SK-N-SH treated with all-trans-retinoic acid at 6 μM for 48 hours (cell line): ENCODE measurements around the gene NDUFA13.

Experiments used
- ARNTL ChIP-seq: fragments of 450-650 bp; formaldehyde crosslinking; IDR thresholded peaks from 2 replicates; pipeline ENCODE4 v1.5.0; 2020; ENCODE audit warnings: low read depth, mild to moderate bottlenecking, moderate library complexity, borderline replicate concordance
- CREB5 ChIP-seq: fragments of 250-450 bp; sonication (Bioruptor Pico); IDR thresholded peaks from 2 replicates; pipeline ENCODE4 v1.5.1; 2020; ENCODE audit warnings: low read depth, mild to moderate bottlenecking, moderate library complexity
- CSRNP3 ChIP-seq: fragments of 250-450 bp; sonication (Bioruptor Pico); IDR thresholded peaks from 2 replicates; pipeline ENCODE4 v1.5.1; 2021; ENCODE audit warnings: mild to moderate bottlenecking, moderate library complexity
- ESRRG ChIP-seq: fragments of 250-450 bp; sonication (Bioruptor Pico); IDR thresholded peaks from 2 replicates; pipeline ENCODE4 v1.6.1; 2021; ENCODE audit warnings: mild to moderate bottlenecking
- ISL1 ChIP-seq: fragments of 250-450 bp; sonication (Bioruptor Pico); IDR thresholded peaks from 2 replicates; pipeline ENCODE4 v2.1.2; 2022; ENCODE audit warnings: mild to moderate bottlenecking, moderate library complexity
- PATZ1 ChIP-seq: fragments of 250-450 bp; sonication (Bioruptor Pico); IDR thresholded peaks from 2 replicates; pipeline ENCODE4 v1.8.0; 2020; ENCODE audit warnings: mild to moderate bottlenecking, moderate library complexity, borderline replicate concordance
- RARB ChIP-seq: fragments of 250-450 bp; sonication (Bioruptor Pico); IDR thresholded peaks from 2 replicates; pipeline ENCODE4 v1.8.0; 2021; ENCODE audit warnings: mild to moderate bottlenecking, moderate library complexity
- TCF4 ChIP-seq: fragments of 250-450 bp; sonication (Bioruptor Pico); IDR thresholded peaks from 2 replicates; pipeline ENCODE4 v1.8.0; 2021; ENCODE audit warnings: mild to moderate bottlenecking, moderate library complexity, borderline replicate concordance
- ZC3H10 ChIP-seq: fragments of 250-450 bp; sonication (Bioruptor Pico); IDR thresholded peaks from 2 replicates; pipeline ENCODE4 v1.5.1; 2021; ENCODE audit warnings: mild to moderate bottlenecking, moderate library complexity
- ZFP3 ChIP-seq: fragments of 250-450 bp; sonication (Bioruptor Pico); IDR thresholded peaks from 2 replicates; pipeline ENCODE4 v1.5.0; 2020; ENCODE audit warnings: mild to moderate bottlenecking, moderate library complexity
- ZFP30 ChIP-seq: fragments of 450-650 bp; formaldehyde crosslinking; IDR thresholded peaks from 2 replicates; pipeline ENCODE4 v1.5.0; 2022; ENCODE audit warnings: mild to moderate bottlenecking, moderate library complexity
- ZNF70 ChIP-seq: fragments of 450-650 bp; formaldehyde crosslinking; IDR thresholded peaks from 2 replicates; pipeline ENCODE4 v1.5.0; 2020; ENCODE audit warnings: mild to moderate bottlenecking, moderate library complexity

GRCh38 chr19:19535311-19536191 lies 19.5 kb downstream of the NDUFA13 start:
- TF ChIP-seq ZNF70 (CRISPR knock-in tag) (no peak), ISL1 (no peak), CSRNP3 (no peak), TCF4 (CRISPR knock-in tag) (no peak), ZFP3 (CRISPR knock-in tag) (no peak), RARB (CRISPR knock-in tag) (no peak), ARNTL (no peak), ZFP30 (CRISPR knock-in tag) (no peak), PATZ1 (CRISPR knock-in tag) (no peak), CREB5 (CRISPR knock-in tag) (no peak), ESRRG (CRISPR knock-in tag) (no peak), ZC3H10 (no peak)
